SK-N-SH treated with all-trans-retinoic acid at 6 μM for 48 hours (cell line): ENCODE measurements around the gene ETNK2.

Experiments used
- ARNTL ChIP-seq: fragments of 450-650 bp; formaldehyde crosslinking; IDR thresholded peaks from 2 replicates; pipeline ENCODE4 v1.5.0; 2020; ENCODE audit warnings: low read depth, mild to moderate bottlenecking, moderate library complexity, borderline replicate concordance
- CREB5 ChIP-seq: fragments of 250-450 bp; sonication (Bioruptor Pico); IDR thresholded peaks from 2 replicates; pipeline ENCODE4 v1.5.1; 2020; ENCODE audit warnings: low read depth, mild to moderate bottlenecking, moderate library complexity
- GLIS3 ChIP-seq: fragments of 250-450 bp; sonication (Bioruptor Pico); IDR thresholded peaks from 2 replicates; pipeline ENCODE4 v1.5.0; 2020; ENCODE audit warnings: mild to moderate bottlenecking, moderate library complexity
- ISL1 ChIP-seq: fragments of 250-450 bp; sonication (Bioruptor Pico); IDR thresholded peaks from 2 replicates; pipeline ENCODE4 v2.1.2; 2022; ENCODE audit warnings: mild to moderate bottlenecking, moderate library complexity
- PATZ1 ChIP-seq: fragments of 250-450 bp; sonication (Bioruptor Pico); IDR thresholded peaks from 2 replicates; pipeline ENCODE4 v1.8.0; 2020; ENCODE audit warnings: mild to moderate bottlenecking, moderate library complexity, borderline replicate concordance
- POU6F1 ChIP-seq: fragments of 250-450 bp; sonication (Bioruptor Pico); IDR thresholded peaks from 2 replicates; pipeline ENCODE4 v1.8.0; 2021; ENCODE audit warnings: low read depth, mild to moderate bottlenecking, moderate library complexity, borderline replicate concordance
- SNAI2 ChIP-seq: fragments of 250-450 bp; sonication (Bioruptor Pico); IDR thresholded peaks from 2 replicates; pipeline ENCODE4 v1.5.0; 2020; ENCODE audit warnings: mild to moderate bottlenecking, moderate library complexity
- TCF4 ChIP-seq: fragments of 250-450 bp; sonication (Bioruptor Pico); IDR thresholded peaks from 2 replicates; pipeline ENCODE4 v1.8.0; 2021; ENCODE audit warnings: mild to moderate bottlenecking, moderate library complexity, borderline replicate concordance
- ZFP30 ChIP-seq: fragments of 450-650 bp; formaldehyde crosslinking; IDR thresholded peaks from 2 replicates; pipeline ENCODE4 v1.5.0; 2022; ENCODE audit warnings: mild to moderate bottlenecking, moderate library complexity

- TF ChIP-seq ZFP30 (CRISPR knock-in tag) (no peak), GLIS3 (no peak), PATZ1 (CRISPR knock-in tag) (no peak), SNAI2 (CRISPR knock-in tag) (no peak), TCF4 (CRISPR knock-in tag) (no peak), POU6F1 (no peak), ISL1 (CRISPR knock-in tag) (no peak), ARNTL (CRISPR knock-in tag) (no peak), CREB5 (CRISPR knock-in tag) (no peak)
These were observed 58.1 kb downstream of the ETNK2 start for GRCh38 chr1:204093781-204094180.
